Stimulated activated CD8-positive, alpha-beta memory T cell treated with anti-CD3 and anti-CD28 coated beads, Interleukin-15, amount 100 ng/mL, for 24 hours (primary cell): ENCODE measurements around the gene EPDR1.

Source experiments
- DNase-seq: peaks from one replicate; pipeline ENCODE4 v3.0.0-alpha.2; 2020; ENCODE audit warnings: low read depth

The EPDR1 gene

DNA sequence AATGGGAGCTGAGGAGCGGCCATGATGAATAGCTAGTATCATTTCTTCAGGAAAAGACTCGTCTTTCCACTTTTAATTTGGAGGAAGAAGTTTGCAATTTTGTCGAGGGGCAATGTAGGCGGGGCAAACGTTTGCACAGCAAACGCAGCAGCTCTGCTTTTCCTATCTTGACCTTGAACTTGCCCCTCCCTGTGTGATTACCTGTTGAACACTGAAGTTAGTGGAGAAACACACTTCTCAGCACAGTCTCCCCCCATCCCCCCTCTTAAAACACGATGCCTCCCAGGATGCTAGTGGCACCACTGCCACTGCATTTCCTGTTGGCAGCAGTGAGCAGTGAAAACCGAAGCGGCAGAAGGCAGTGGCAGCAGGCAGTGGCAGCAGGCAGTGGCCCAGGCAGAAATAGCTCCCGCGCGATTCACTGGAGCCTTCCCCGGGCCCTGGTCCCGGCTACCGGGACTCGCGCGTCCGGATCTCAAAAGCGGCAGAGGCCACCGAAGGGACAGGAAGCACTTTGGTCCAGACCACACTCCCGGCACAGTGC lies at the start of gene EPDR1:
Gene EPDR1, plus strand, starts transcription at position 336 of the 544 bp plus-strand sequence. CDS start 300 bp downstream, outside the sequence.
- no peak for DNase-seq

GRCh38 chr7:37882086-37882485 lies 38.4 kb upstream of the EPDR1 start:
- no peak for DNase-seq

DNA sequence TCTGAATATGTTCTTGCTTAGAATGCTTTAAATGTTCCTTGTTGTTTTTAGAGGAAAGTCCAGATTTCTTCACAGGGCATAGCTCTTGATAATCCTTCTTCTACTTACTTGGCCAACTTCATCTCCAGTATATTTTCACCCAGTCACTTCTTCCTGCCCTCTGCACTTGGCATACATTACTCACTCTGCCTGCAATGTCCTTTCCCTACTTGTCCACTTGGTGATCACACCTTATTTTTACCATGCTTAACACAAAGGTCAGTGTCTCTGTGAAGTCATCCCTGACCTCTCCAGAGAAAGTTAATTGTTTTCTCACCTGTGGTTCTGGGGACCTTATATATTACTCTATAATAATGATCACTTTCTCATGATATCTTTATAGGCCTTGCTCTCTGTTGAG lies 27.1 kb upstream of the EPDR1 start:
- no peak for DNase-seq

GRCh38 chr7:37894671-37895070 lies 25.8 kb upstream of the EPDR1 start:
- no peak for DNase-seq

GRCh38 chr7:37899712-37900247 lies 20.7 kb upstream of the EPDR1 start:
- no peak for DNase-seq

- no peak for DNase-seq
Observed at GRCh38 chr7:37901236-37901827, 19.1 kb upstream of the EPDR1 start.

GRCh38 chr7:37901890-37902524 lies 18.4 kb upstream of the EPDR1 start:
- no peak for DNase-seq

DNA sequence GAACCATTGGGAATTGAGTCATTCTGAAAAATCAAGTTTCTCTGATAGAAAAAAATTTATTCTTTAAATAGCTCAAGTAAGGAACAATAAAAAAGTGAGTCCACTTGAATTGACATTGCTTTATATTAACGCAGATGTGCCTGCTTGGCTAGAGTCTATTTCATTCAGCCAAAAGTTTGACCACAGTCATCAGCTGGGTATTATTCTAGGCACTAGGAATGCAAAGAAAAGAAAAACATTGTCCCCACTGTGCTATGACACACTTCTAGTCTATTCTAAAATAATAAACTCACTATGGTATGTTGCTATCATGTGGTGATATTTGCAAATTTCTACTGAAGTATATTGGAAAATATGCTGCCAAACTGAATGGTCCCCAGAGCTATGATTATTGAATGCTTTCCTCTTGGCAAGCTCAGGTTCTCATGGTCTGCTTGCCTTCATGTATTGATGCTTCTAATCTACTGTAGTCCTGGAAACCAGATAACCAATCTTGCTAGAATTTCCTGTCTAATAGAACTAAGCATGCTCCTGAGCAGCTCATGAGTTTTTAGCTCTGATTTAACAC lies 12.1 kb upstream of the EPDR1 start:
- no peak for DNase-seq

- no peak for DNase-seq
Observed at GRCh38 chr7:37912756-37913155, 7.7 kb upstream of the EPDR1 start.

DNA sequence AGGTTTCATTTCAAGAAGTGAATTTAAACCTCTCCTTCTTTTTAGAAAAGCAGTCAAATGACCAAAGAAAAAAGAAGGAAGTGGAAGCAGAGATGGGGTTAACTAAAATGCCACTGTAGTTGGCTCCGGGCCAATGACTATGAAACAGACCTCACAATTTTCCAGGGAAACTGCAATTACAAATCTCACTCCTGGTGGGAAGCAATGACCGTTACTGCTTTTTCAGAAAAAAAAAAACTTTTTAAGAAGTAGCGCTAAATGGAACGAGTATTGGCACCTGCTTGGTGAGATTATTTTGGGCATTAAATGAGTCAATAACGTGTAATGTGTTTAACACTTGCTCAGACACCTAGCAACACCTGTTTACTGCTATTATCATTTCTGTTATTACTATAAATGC lies 5.0 kb upstream of the EPDR1 start:
- no peak for DNase-seq

DNA sequence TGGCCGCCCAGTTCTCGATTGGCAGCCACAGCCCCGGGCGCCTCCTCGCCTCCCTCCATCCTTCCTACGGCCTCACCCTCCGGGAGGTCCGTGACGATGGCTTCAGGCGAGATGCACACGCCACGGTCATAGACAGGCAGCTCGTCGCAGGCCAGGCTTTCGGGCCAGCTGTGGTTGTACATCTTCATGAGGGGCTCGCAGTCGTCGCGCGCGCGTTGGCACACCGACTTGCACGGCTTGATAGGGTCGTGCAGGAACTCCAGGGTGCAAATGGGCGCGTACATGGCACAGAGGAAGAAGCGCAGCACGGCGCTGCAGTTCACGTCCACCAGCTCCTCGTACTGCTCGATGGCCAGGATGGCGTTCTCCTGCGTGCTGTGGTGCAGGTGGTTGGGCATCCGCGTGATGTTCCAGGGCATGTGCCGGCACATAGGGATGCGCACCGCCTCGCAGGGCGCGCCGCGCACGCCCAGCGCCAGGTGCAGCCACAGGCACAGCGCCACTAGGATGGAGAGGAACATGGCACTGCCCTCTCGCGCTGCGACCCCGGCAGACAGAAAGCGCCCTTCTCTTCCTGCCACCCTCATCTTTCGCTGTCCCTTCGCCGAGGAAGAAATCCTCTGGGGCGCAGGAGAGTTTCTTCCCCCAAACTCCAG lies 4.3 kb upstream of the EPDR1 start:
- DNase-seq = no peak

DNA sequence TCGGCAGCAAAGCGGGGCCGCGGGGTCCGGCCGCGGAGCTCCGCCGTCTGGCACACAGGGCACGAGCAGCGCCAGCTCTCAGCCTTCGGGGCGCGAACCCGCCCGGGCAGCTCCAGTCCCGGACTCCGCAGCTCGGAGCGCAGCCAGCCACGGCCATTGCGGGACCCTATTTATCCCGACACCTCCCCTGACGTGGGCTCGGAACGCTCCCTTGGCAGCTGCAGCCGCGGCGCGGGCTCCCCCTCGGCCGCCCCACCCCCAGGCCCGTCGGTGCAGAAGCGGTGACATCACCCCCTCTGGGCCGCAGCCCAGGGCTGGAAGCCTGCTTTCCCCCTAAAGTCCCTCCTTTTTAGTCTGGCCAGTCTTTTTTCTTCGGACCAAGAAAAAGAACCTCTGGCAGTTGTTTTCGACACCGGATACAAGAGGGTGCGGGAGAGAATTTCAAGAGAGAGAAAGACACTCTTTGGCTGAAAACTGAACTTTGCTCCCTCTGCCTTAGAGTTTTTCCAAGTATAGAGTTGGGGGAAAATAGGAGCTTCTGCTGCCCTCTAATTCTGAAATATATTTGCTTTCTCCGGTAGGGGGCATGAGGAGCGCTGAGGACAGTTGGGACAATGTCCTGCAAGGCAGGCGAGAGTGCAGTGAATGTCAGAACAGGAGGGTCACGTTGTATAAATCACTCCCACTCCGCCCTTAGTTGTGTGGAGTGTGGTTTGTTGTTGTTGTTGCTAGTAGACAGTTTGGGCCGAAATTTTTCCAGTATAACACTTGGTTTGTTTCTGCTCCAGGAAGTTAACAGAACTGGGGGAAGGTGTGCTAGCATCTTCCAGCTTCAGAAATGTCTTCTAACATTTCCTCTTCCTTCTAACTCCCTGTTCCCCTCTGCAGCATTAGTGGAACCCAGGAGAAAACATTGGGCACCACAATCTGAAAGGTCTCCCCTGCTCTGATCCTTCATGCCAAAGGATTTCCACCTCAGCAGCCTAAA lies 3.5 kb upstream of the EPDR1 start, which contains the start of gene SFRP4:
Gene SFRP4, minus strand, starts transcription at position 145 of the 988 bp plus-strand sequence. CDS start 280 bp downstream, outside the sequence.
- no peak for DNase-seq

- no peak for DNase-seq
Observed at GRCh38 chr7:37918526-37918925, 1.9 kb upstream of the EPDR1 start.

GRCh38 chr7:37920849-37921805 lies 687 bp downstream of the EPDR1 start:
- no peak for DNase-seq

DNA sequence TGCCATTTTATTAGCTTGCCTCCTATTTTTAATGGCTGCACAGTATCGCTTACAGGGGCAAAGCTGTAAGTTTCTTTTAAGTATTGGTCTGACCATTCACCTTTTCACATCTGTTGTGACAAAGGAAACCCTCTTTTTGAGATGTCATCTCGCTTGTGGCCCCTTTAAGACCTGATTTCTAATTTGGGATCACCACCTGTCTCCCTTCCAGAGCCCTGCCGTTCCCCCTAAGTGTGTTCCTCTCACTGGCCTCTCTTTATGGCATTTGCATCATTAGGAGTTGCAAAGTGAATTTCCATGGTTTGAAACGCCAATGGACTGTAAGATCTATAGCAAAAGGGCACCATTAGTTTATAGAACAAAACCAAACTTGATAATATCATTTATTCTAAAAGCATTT lies 1.4 kb downstream of the EPDR1 start:
- DNase-seq = no peak

- DNase-seq = no peak
Observed at GRCh38 chr7:37923996-37924395, 3.6 kb downstream of the EPDR1 start.

GRCh38 chr7:37924491-37925041 lies 4.1 kb downstream of the EPDR1 start:
- DNase-seq = no peak

- DNase-seq = no peak
Observed at GRCh38 chr7:37925620-37926019, 5.2 kb downstream of the EPDR1 start.

DNA sequence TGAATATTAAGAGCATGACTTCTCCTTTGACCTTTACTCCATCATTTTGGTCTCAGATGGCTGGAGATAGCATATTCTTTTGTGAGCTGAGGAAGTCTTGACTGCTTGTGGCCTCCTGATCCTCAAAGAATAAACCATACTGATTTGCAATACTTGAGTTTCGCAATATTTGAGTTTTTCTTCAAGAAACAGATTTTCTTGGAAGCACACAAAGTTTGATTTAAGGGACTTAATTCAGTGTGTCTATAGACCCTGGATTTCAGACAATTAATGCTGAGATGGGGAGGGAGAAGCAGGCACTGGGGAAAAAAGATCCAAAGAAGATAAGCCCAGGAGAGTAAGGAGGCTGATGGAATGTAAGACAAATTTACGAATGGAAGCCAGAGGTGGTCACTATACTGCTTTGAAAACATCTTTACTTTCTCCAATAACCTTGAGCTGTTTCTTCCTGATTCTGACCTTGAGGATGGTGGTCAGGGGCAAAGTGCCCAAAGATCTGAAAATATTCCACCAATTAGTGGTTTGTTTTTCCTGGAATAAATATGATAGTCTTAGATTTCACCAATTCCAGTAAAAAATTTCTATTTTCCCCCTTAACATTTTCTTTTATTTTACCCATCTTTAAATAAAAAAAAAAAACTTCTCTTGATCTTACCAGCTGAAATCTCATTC lies 7.5 kb downstream of the EPDR1 start:
- DNase-seq = no peak
